Neural cell (in vitro differentiated cells): ENCODE data around the gene CDC73. TPM values are rescaled to one million over a fixed set of nuclear protein-coding genes. Genes with fewer than 3 reads are reported as not detected.

Experiments
- H2AFZ ChIP-seq: fragments of 200-600, 300-800 bp; sonication (generic), shearing (Covaris generic); 2 replicates; pipeline ENCODE4 v1.6.0; 2014; ENCODE audit warnings: low read depth, mild to moderate bottlenecking, antibody characterized with exemption, low read length, moderate library complexity
- H3F3A ChIP-seq: fragments of 200-600 bp; shearing (Covaris generic); 2 replicates; pipeline ENCODE4 v1.6.1; 2016; ENCODE audit warnings: mild to moderate bottlenecking, moderate library complexity, mixed read lengths, antibody characterized with exemption, low read length; ENCODE audit not compliant: insufficient read depth, poor library complexity, severe bottlenecking
- H3K27ac ChIP-seq: fragments of 200-600, 300-800 bp; sonication (generic), shearing (Covaris generic); 2 replicates; pipeline ENCODE4 v1.5.1; 2014; ENCODE audit warnings: mild to moderate bottlenecking, low read length, moderate library complexity
- H3K27me3 ChIP-seq: fragments of 300-800, 200-600 bp; sonication (generic), shearing (Covaris generic); 2 replicates; pipeline ENCODE4 v1.6.0; 2014; ENCODE audit warnings: mild to moderate bottlenecking, low read depth, low read length, moderate library complexity; ENCODE audit not compliant: insufficient read depth
- H3K36me3 ChIP-seq: fragments of 300-800, 200-600 bp; sonication (generic), shearing (Covaris generic); 2 replicates; pipeline ENCODE4 v1.5.1; 2014; ENCODE audit warnings: mild to moderate bottlenecking, antibody characterized with exemption, low read length, moderate library complexity; ENCODE audit not compliant: insufficient read depth
- H3K4me2 ChIP-seq: fragments of 300-800, 200-600 bp; sonication (generic), shearing (Covaris generic); 2 replicates; pipeline ENCODE4 v1.6.0; 2014; ENCODE audit warnings: mild to moderate bottlenecking, low read length
- H3K4me3 ChIP-seq: fragments of 300-800, 200-600 bp; sonication (generic), shearing (Covaris generic); 2 replicates; pipeline ENCODE4 v1.5.1; 2014; ENCODE audit warnings: mild to moderate bottlenecking, low read length, moderate library complexity
- H3K79me2 ChIP-seq: fragments of 200-600 bp; shearing (Covaris generic); replicated peaks from 2 replicates; pipeline ENCODE4 v1.6.0; 2014; ENCODE audit warnings: mild to moderate bottlenecking, low read length, moderate library complexity; ENCODE audit not compliant: insufficient read depth
- H3K9ac ChIP-seq: fragments of 300-800, 200-600 bp; sonication (generic), shearing (Covaris generic); 2 replicates; pipeline ENCODE4 v1.6.1; 2016; ENCODE audit warnings: mild to moderate bottlenecking, low read length, mixed read lengths
- H3K9me2 ChIP-seq: fragments of 200-600 bp; shearing (Covaris generic); 2 replicates; pipeline ENCODE4 v1.6.1; 2016; ENCODE audit warnings: mild to moderate bottlenecking, low read length, mixed read lengths; ENCODE audit not compliant: insufficient read depth
- H3K9me3 ChIP-seq: fragments of 200-600, 300-800 bp; sonication (generic), shearing (Covaris generic); 2 replicates; pipeline ENCODE4 v1.6.1; 2016; ENCODE audit warnings: mild to moderate bottlenecking, mixed run types, low read length, moderate library complexity, mixed read lengths
- H4K20me1 ChIP-seq: fragments of 200-600 bp; shearing (Covaris generic); 2 replicates; pipeline ENCODE4 v1.6.1; 2016; ENCODE audit warnings: mild to moderate bottlenecking, mixed run types; ENCODE audit not compliant: insufficient read depth
- EP300 ChIP-seq: fragments of 450-650 bp; conservative IDR thresholded peaks from 2 replicates; pipeline ENCODE4 v1.6.1; 2014; ENCODE audit warnings: antibody characterized with exemption, mild to moderate bottlenecking, moderate library complexity; ENCODE audit not compliant: poor library complexity, severe bottlenecking
- MXI1 ChIP-seq: fragments of 450-650 bp; conservative IDR thresholded peaks from 2 replicates; pipeline ENCODE4 v1.6.1; 2014; ENCODE audit warnings: antibody characterized with exemption, mild to moderate bottlenecking; ENCODE audit not compliant: poor library complexity, severe bottlenecking
- RAD21 ChIP-seq: fragments of 450-650 bp; conservative IDR thresholded peaks from 2 replicates; pipeline ENCODE4 v1.6.1; 2014; ENCODE audit warnings: antibody characterized with exemption, mild to moderate bottlenecking, moderate library complexity
- SMC3 ChIP-seq: fragments of 450-650 bp; conservative IDR thresholded peaks from 2 replicates; pipeline ENCODE4 v1.6.1; 2014; ENCODE audit warnings: antibody characterized with exemption, mild to moderate bottlenecking, moderate library complexity; ENCODE audit not compliant: poor library complexity
- TAF1 ChIP-seq: IDR thresholded peaks from 2 replicates; pipeline ENCODE4 v1.6.1; 2012; ENCODE audit warnings: low read depth
- polyA plus RNA-seq: library from polyadenylated mRNA; depleted of rRNA; stranded (reverse); fragments of >200 nt; gene quantifications from 2 replicates; pipeline ENCODE4 v1.2.3, GENCODE V29; 2014
- TF ChIP-seq, protein P1 (sequence below): IDR thresholded peaks from 2 replicates; pipeline ENCODE4 v1.6.1; 2012; ENCODE audit warnings: borderline replicate concordance
- TF ChIP-seq, protein P2 (sequence below): fragments of 450-650 bp; IDR thresholded peaks from 2 replicates; pipeline ENCODE4 v1.5.1; 2014; ENCODE audit warnings: antibody characterized with exemption, mild to moderate bottlenecking, moderate library complexity; ENCODE audit not compliant: poor library complexity, severe bottlenecking

The CDC73 gene
- polyA plus RNA-seq, 1 donor from 2014 or later: 11.9 TPM

DNA sequence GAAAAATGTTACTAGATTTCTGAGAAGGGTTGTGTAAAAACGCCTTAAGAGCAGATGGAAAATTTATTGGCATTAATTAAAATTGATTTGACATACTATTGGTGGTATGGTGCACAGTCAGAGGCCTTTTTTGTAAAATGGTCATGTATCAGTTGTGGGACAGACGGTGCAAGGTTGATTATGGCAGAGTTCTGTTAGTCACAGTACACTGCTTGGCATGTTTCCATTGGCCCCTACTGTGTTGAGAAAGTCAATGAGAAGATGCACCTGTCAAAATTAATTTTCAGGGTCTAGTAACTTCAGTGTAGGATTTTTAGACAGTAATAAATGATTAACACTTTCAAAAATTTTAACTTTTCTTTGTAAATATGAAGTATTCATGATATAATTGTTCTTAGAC is 60.2 kb downstream of the CDC73 start:
- Histone ChIP-seq H3K9me2 (no peaks in the 10 kb centered on the region), H4K20me1 (no peaks in the 10 kb centered on the region), H3K9me3 (no peaks in the 10 kb centered on the region), H3F3A (no peaks in the 10 kb centered on the region), H3K4me2 (peak overlapping the region; percentile 51), H3K79me2 (peaks cover 59% of the 10 kb centered on the region), H3K27ac (no peak overlapping the region), H3K27me3 (no peaks in the 10 kb centered on the region), H3K4me3 (peak overlapping the region; percentile 70), H3K9ac (no peak overlapping the region), H3K36me3 (peaks cover 8% of the 10 kb centered on the region), H2AFZ (no peak overlapping the region)
- TF ChIP-seq TAF1 (no peak), EP300 (no peak), SMC3 (no peak)
- TF ChIP-seq, protein P1, sequence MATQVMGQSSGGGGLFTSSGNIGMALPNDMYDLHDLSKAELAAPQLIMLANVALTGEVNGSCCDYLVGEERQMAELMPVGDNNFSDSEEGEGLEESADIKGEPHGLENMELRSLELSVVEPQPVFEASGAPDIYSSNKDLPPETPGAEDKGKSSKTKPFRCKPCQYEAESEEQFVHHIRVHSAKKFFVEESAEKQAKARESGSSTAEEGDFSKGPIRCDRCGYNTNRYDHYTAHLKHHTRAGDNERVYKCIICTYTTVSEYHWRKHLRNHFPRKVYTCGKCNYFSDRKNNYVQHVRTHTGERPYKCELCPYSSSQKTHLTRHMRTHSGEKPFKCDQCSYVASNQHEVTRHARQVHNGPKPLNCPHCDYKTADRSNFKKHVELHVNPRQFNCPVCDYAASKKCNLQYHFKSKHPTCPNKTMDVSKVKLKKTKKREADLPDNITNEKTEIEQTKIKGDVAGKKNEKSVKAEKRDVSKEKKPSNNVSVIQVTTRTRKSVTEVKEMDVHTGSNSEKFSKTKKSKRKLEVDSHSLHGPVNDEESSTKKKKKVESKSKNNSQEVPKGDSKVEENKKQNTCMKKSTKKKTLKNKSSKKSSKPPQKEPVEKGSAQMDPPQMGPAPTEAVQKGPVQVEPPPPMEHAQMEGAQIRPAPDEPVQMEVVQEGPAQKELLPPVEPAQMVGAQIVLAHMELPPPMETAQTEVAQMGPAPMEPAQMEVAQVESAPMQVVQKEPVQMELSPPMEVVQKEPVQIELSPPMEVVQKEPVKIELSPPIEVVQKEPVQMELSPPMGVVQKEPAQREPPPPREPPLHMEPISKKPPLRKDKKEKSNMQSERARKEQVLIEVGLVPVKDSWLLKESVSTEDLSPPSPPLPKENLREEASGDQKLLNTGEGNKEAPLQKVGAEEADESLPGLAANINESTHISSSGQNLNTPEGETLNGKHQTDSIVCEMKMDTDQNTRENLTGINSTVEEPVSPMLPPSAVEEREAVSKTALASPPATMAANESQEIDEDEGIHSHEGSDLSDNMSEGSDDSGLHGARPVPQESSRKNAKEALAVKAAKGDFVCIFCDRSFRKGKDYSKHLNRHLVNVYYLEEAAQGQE: no peak

DNA sequence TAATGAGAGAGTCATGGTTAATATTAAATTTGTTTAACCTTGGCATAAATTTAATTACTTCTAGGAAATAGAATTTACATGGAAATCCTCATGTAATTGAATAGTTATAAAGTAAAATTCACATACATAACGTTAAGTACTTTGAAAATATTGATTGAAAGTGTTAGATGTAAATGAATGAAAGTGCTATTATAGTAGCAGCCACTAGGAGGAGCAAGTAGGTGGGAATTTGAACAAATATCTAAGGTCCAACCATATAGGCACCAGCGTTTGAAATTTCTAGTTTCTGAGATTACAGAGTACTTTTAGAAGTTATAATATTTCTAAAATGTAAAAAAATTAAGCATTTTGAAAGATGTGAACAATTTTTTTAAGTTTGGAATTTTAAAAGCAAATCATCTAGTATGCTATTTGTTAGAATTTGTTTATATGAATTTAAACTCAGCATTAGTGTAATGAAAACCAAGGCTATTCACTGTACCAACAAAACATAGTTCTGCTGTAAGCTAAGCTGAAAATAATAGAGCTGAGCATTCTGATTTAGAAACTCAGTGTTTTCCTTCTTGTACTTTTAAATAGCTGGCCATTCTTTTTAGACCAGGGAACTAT is 61.3 kb downstream of the CDC73 start:
- Histone ChIP-seq H3K36me3 (peaks cover 8% of the 10 kb centered on the region), H3F3A (no peaks in the 10 kb centered on the region), H4K20me1 (no peaks in the 10 kb centered on the region), H3K9me2 (no peaks in the 10 kb centered on the region), H3K27me3 (no peaks in the 10 kb centered on the region), H3K4me3 (peak overlapping the region; percentile 70), H3K9me3 (no peaks in the 10 kb centered on the region), H3K79me2 (peaks cover 68% of the 10 kb centered on the region), H3K4me2 (peak overlapping the region; percentile 84), H3K27ac (no peak overlapping the region), H2AFZ (no peak overlapping the region), H3K9ac (peak overlapping the region; percentile 20)
- peak; percentile 82 for TF ChIP-seq SMC3
- TF ChIP-seq TAF1: no peak
- TF ChIP-seq MXI1: no peak
- TF ChIP-seq, protein P1: no peak
- TF ChIP-seq RAD21: peak; percentile 87
- TF ChIP-seq, protein P2, sequence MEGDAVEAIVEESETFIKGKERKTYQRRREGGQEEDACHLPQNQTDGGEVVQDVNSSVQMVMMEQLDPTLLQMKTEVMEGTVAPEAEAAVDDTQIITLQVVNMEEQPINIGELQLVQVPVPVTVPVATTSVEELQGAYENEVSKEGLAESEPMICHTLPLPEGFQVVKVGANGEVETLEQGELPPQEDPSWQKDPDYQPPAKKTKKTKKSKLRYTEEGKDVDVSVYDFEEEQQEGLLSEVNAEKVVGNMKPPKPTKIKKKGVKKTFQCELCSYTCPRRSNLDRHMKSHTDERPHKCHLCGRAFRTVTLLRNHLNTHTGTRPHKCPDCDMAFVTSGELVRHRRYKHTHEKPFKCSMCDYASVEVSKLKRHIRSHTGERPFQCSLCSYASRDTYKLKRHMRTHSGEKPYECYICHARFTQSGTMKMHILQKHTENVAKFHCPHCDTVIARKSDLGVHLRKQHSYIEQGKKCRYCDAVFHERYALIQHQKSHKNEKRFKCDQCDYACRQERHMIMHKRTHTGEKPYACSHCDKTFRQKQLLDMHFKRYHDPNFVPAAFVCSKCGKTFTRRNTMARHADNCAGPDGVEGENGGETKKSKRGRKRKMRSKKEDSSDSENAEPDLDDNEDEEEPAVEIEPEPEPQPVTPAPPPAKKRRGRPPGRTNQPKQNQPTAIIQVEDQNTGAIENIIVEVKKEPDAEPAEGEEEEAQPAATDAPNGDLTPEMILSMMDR: peak; percentile 81
